ENCODE measurements around the gene ZNF616. TPM values are rescaled to one million over a fixed set of nuclear protein-coding genes. Genes with fewer than 3 reads are reported as not detected.

Gene ZNF616
- 8.7 TPM for polyA plus RNA-seq (2013, experiment 1 of 2)
- polyA plus RNA-seq (2013, experiment 2 of 2): 9.3 TPM

GRCh38 chr19:52139252-52140031, at the start of gene ZNF616:
Gene ZNF616 (minus strand): TSS chr19:52139938. CDS start chr19:52130512, 9,426 bp downstream.
- WGBS, 2 donors (ENCODE audit: extremely low coverage in 2 of 2, insufficient read length in 2 of 2, insufficient replicate concordance in 1 of 2): no CpG with 5 or more reads among the region's 49 CpGs
- Histone ChIP-seq H4K8ac (ENCODE audit: low read depth, low read length) (no peak within 1 kb of the TSS), H2BK5ac (ENCODE audit: low read length) (no peak within 1 kb of the TSS), H2BK120ac (ENCODE audit: low read depth, low read length) (no peak within 1 kb of the TSS), H3K79me1 (ENCODE audit: low read depth, low read length) (no peaks in the 10 kb centered on the region), H3K36me3 (replicated peaks in 1 of 2; ENCODE audit: control insufficient read depth in 2 of 2, insufficient read depth in 2 of 2, low read length in 2 of 2) (peaks cover 7 to 29% of the 10 kb centered on the region in 2 donors), H2BK12ac (ENCODE audit: low read length) (no peak within 1 kb of the TSS), H2BK15ac (ENCODE audit: low read length) (no peak within 1 kb of the TSS), H3K4ac (ENCODE audit: low read length) (no peak within 1 kb of the TSS), H3K9ac (ENCODE audit: low read depth, low read length, poor library complexity) (peak within 1 kb of the TSS; percentile 93), H3K4me3 (ENCODE audit: low read length in 2 of 2) (peak within 1 kb of the TSS; percentile 77 to 94), H3K9me3 (replicated peaks in 1 of 2; ENCODE audit: control insufficient read depth in 2 of 2, insufficient read depth in 1 of 2, low read depth in 1 of 2, low read length in 2 of 2) (peaks cover 17 to 40% of the 10 kb centered on the region in 2 donors), H3K14ac (ENCODE audit: low read length) (no peak within 1 kb of the TSS), H4K91ac (ENCODE audit: low read depth, low read length, poor library complexity) (no peak within 1 kb of the TSS), H3K18ac (ENCODE audit: low read length) (peak within 1 kb of the TSS; percentile 93), H2AK5ac (ENCODE audit: low read depth, low read length) (no peak within 1 kb of the TSS), H3K27ac (replicated peaks; ENCODE audit: low read length) (peak within 1 kb of the TSS; percentile 78), H2AFZ (ENCODE audit: low read length) (peak within 1 kb of the TSS; percentile 83), H3K4me2 (ENCODE audit: insufficient read depth, low read length, poor library complexity, severe bottlenecking) (peak within 1 kb of the TSS; percentile 73), H3K23ac (ENCODE audit: low read depth, low read length, poor library complexity) (no peak within 1 kb of the TSS), H3K4me1 (ENCODE audit: control insufficient read depth in 2 of 2, insufficient read depth in 1 of 2, low read depth in 1 of 2, low read length in 2 of 2) (peaks cover 0 to 4% of the 10 kb centered on the region in 2 donors), H3K27me3 (ENCODE audit: control insufficient read depth in 3 of 3, insufficient read depth in 3 of 3, low read depth in 1 of 3, low read length in 3 of 3) (no peaks in the 10 kb centered on the region)
- DNase-seq (ENCODE audit: low spot score): peak; percentile 90

DNA sequence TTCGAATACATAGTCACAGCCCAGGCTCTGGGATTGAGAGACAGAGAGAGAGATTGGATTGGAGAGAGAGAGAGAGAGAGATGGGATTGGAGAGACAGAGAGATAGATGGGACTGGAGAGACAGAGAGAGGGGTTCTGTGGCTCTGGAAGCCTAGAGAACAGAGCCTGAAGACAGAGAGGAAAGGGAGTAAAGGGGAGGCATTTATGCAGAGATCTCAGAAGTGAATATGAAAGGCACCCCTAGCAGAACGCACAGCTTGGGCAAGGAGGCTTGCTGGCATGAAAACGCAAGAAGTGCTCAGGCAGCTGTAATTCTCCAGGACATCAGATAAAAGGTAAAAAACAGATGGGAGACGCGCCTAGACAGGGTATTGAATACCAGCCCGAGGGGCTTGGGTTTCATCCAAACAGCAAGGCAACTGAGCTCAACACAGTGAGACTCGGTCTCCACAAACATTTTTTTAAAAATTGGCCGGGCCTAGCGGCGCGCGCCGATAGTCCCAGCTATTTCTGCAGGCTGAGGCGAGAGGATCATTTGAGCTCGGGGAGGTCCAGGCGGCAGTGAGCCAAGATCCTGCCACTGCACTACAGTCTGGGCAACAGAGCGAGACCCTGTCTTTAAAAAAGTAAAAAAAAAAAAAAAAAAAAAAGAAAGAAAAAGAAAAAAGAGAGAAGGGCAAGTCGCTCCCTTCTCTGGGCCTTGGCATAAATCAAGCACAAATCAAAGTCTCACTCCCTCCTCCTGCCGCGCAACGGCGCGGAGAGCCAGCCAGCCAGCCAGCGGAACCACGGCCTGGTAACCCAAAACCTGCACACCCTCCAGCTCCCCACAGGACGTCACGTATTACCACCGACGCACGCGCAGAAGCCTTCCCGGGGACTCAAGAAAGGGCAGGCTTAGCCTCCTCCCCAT, 49.3 kb upstream of the ZNF616 start:
- WGBS, 2 donors (ENCODE audit: extremely low coverage in 2 of 2, insufficient read length in 2 of 2, insufficient replicate concordance in 1 of 2): no CpG with 5 or more reads among the region's 32 CpGs
- DNase-seq (ENCODE audit: low spot score): no peak

DNA sequence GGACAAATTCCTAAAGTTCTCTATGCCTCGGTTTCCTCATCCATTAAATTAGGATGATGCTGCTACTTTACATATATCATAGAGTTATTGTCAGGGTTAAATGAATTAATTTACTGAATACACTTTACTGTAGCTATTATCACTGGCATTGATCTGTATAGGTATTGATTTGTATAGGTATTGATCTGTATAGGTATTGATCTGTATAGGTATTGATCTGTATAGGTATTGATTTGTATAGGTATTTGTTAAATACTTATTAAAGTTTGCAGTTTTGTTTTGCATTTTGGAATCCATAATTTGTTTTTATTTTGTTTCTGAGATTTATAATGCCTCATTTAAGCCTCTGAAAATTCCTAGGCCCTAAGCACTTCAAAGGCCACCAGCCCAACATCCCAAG, 47.7 kb upstream of the ZNF616 start:
- H3K23ac ChIP-seq (ENCODE audit: low read depth, low read length, poor library complexity): no peak overlapping the region
- no CpG with 5 or more reads among the region's 1 CpG for WGBS, 2 donors (ENCODE audit: extremely low coverage in 2 of 2, insufficient read length in 2 of 2, insufficient replicate concordance in 1 of 2)
- peaks cover 0 to 16% of the 10 kb centered on the region in 2 donors for H3K9me3 ChIP-seq (replicated peaks in 1 of 2; ENCODE audit: control insufficient read depth in 2 of 2, insufficient read depth in 1 of 2, low read depth in 1 of 2, low read length in 2 of 2)
- H3K27ac ChIP-seq (replicated peaks; ENCODE audit: low read length): no peak overlapping the region
- H2AFZ ChIP-seq (ENCODE audit: low read length): no peak overlapping the region
- no peaks in the 10 kb centered on the region for H3K27me3 ChIP-seq (ENCODE audit: control insufficient read depth in 3 of 3, insufficient read depth in 3 of 3, low read depth in 1 of 3, low read length in 3 of 3)
- H2BK15ac ChIP-seq (ENCODE audit: low read length): no peak overlapping the region
- H3K4ac ChIP-seq (ENCODE audit: low read length): no peak overlapping the region
- H4K91ac ChIP-seq (ENCODE audit: low read depth, low read length, poor library complexity): no peak overlapping the region
- H3K4me2 ChIP-seq (ENCODE audit: insufficient read depth, low read length, poor library complexity, severe bottlenecking): no peak overlapping the region
- no peak overlapping the region for H2AK5ac ChIP-seq (ENCODE audit: low read depth, low read length)
- H3K4me3 ChIP-seq (ENCODE audit: low read length in 2 of 2): no peak overlapping the region
- H3K18ac ChIP-seq (ENCODE audit: low read length): no peak overlapping the region
- DNase-seq (ENCODE audit: low spot score): no peak
- peaks cover 0 to 14% of the 10 kb centered on the region in 2 donors for H3K36me3 ChIP-seq (replicated peaks in 1 of 2; ENCODE audit: control insufficient read depth in 2 of 2, insufficient read depth in 2 of 2, low read length in 2 of 2)
- H4K8ac ChIP-seq (ENCODE audit: low read depth, low read length): no peak overlapping the region
- no peak overlapping the region for H3K14ac ChIP-seq (ENCODE audit: low read length)
- H3K79me1 ChIP-seq (ENCODE audit: low read depth, low read length): no peaks in the 10 kb centered on the region
- H3K4me1 ChIP-seq (ENCODE audit: control insufficient read depth in 2 of 2, insufficient read depth in 1 of 2, low read depth in 1 of 2, low read length in 2 of 2): peaks cover 7 to 10% of the 10 kb centered on the region in 2 donors
- H2BK12ac ChIP-seq (ENCODE audit: low read length): no peak overlapping the region
- no peak overlapping the region for H3K9ac ChIP-seq (ENCODE audit: low read depth, low read length, poor library complexity)
- H2BK5ac ChIP-seq (ENCODE audit: low read length): no peak overlapping the region
- H2BK120ac ChIP-seq (ENCODE audit: low read depth, low read length): no peak overlapping the region

More for the DNA sequence above, 49.3 kb upstream of the ZNF616 start:
- Histone ChIP-seq H3K27ac (replicated peaks; ENCODE audit: low read length) (peak overlapping the region; percentile 37), H3K9me3 (replicated peaks in 1 of 2; ENCODE audit: control insufficient read depth in 2 of 2, insufficient read depth in 1 of 2, low read depth in 1 of 2, low read length in 2 of 2) (peaks cover 0 to 30% of the 10 kb centered on the region in 2 donors), H3K9ac (ENCODE audit: low read depth, low read length, poor library complexity) (no peak overlapping the region), H3K23ac (ENCODE audit: low read depth, low read length, poor library complexity) (no peak overlapping the region), H2AFZ (ENCODE audit: low read length) (peak overlapping the region; percentile 74), H4K91ac (ENCODE audit: low read depth, low read length, poor library complexity) (no peak overlapping the region), H3K36me3 (replicated peaks in 1 of 2; ENCODE audit: control insufficient read depth in 2 of 2, insufficient read depth in 2 of 2, low read length in 2 of 2) (peaks cover 5 to 31% of the 10 kb centered on the region in 2 donors), H3K4me2 (ENCODE audit: insufficient read depth, low read length, poor library complexity, severe bottlenecking) (peak overlapping the region; percentile 52), H3K4me3 (ENCODE audit: low read length in 2 of 2) (peak overlapping the region; percentile 43 to 52), H4K8ac (ENCODE audit: low read depth, low read length) (no peak overlapping the region), H3K4me1 (ENCODE audit: control insufficient read depth in 2 of 2, insufficient read depth in 1 of 2, low read depth in 1 of 2, low read length in 2 of 2) (peaks cover 7 to 10% of the 10 kb centered on the region in 2 donors), H3K4ac (ENCODE audit: low read length) (no peak overlapping the region), H3K14ac (ENCODE audit: low read length) (no peak overlapping the region), H2BK12ac (ENCODE audit: low read length) (no peak overlapping the region), H3K18ac (ENCODE audit: low read length) (no peak overlapping the region), H2BK5ac (ENCODE audit: low read length) (no peak overlapping the region), H2BK120ac (ENCODE audit: low read depth, low read length) (no peak overlapping the region), H3K27me3 (ENCODE audit: control insufficient read depth in 3 of 3, insufficient read depth in 3 of 3, low read depth in 1 of 3, low read length in 3 of 3) (no peaks in the 10 kb centered on the region), H3K79me1 (ENCODE audit: low read depth, low read length) (peaks cover under 1% of the 10 kb centered on the region), H2BK15ac (ENCODE audit: low read length) (no peak overlapping the region), H2AK5ac (ENCODE audit: low read depth, low read length) (no peak overlapping the region)
